Motor neuron (in vitro differentiated cells): ENCODE results near the gene FRMD4A. TPM values are rescaled to one million over a fixed set of nuclear protein-coding genes. Genes with fewer than 3 reads are reported as not detected.

Experiments
- ATAC-seq, 8 experiments: fragments of 200-7000 bp; cut with Tn5 transposase; replicated peaks in 6 of 8; 2 replicates each; pipeline ENCODE4 v1.8.0; 2021; ENCODE audit warnings: mild to moderate bottlenecking in 8 of 8, moderate library complexity in 8 of 8
- H3K27ac ChIP-seq, 2 donors: fragments of 250-450 bp; sonication (Bioruptor Pico); 2 replicates each; pipeline ENCODE4 v1.9.0; 2021; ENCODE audit warnings: antibody characterized with exemption in 2 of 2, mild to moderate bottlenecking in 2 of 2, moderate library complexity in 1 of 2
- H3K4me1 ChIP-seq, 2 donors: fragments of 250-450 bp; sonication (Bioruptor Pico); replicated peaks in 1 of 2; 2 replicates each; pipeline ENCODE4 v1.6.1; 2021; ENCODE audit warnings: antibody characterized with exemption in 2 of 2, mild to moderate bottlenecking in 2 of 2, moderate library complexity in 1 of 2
- H3K4me3 ChIP-seq, 5 donors: fragments of 250-450 bp; sonication (Bioruptor Pico); 2 replicates each; pipeline ENCODE4 v1.9.0; 2021; ENCODE audit warnings: antibody characterized with exemption in 5 of 5, mild to moderate bottlenecking in 5 of 5, moderate library complexity in 4 of 5
- WGBS, 10 experiments: fragments of 450-650 bp; shearing (Covaris generic); methylation state at CpG; one replicate each; pipeline ENCODE4 v1.0.0; 2022; 5-methylcytosine and 5-hydroxymethylcytosine counted together
- in situ Hi-C, 9 experiments: fragments of 400-800 bp; cut with MboI; loops; one replicate each; pipeline ENCODE4 v1.15.0; 2021; ENCODE audit warnings: low sequenced_read_pairs in 9 of 9, low pct_unique_long_range_greater_than_20kb in 2 of 9; ENCODE audit not compliant: unreplicated experiment in 9 of 9
- total RNA-seq, 8 experiments: library from RNA; unstranded; fragments of 300-600 nt; gene quantifications; 2 replicates each; pipeline versions ENCODE4 v1.2.3 to v1.2.4, GENCODE V29; 2022

FRMD4A gene
- total RNA-seq, 8 experiments from 2014 or later = 18.6 to 87.3 (median 44.5) TPM

- WGBS, 10 experiments = 20 to 88% (median 74%) methylated on average over 2 to 5 of the region's 5 CpGs; no CpG with 5 or more reads in 1 of the 10 experiments
- peaks cover 16 to 19% of the 10 kb centered on the region in 2 donors for H3K4me1 ChIP-seq
- ATAC-seq = peak in 5 of 8 experiments; percentile 4 to 30 (median 16)
- H3K4me3 ChIP-seq = no peak overlapping the region
- H3K27ac ChIP-seq = no peak overlapping the region
- in situ Hi-C loops = no loop called here
Measured at GRCh38 chr10:13685885-13686284, 644.8 kb downstream of the FRMD4A start.

DNA sequence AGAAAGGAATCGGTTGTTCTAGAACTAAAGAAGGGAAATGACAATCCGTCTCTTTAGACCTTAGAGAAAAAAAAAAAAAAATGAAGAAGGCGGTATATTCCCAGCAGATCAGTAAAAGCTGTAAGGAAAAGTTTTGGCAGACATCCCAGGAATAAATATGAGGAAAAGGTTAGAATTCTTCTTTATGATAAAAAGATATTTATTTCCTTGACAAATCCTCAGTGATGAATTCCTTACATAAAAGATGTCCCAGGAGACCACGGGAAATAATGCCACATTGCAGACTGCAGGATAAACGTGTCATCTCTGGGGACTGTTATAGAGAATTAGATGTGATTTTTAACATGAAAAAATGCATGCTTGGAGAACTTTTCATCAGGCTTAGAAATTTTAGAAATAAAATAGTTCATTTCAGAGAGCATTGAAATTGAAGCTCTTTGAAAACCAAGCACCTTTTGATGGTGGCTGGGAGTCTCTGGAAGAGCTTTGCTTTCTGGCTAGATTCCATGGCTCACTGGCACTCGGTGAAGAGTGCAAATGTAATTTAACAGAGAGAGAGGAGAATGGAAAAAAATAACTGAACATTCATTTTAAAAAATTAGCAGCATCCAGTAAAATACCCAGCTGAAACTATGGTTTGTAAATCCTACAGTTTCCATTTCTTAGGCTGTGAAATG, 645.8 kb downstream of the FRMD4A start:
- peak in 2 of 8 experiments; percentile 5 to 17 for ATAC-seq
- peaks cover 16 to 19% of the 10 kb centered on the region in 2 donors for H3K4me1 ChIP-seq
- H3K27ac ChIP-seq = no peak overlapping the region
- in situ Hi-C loops = no loop called here
- H3K4me3 ChIP-seq = no peak overlapping the region
- whole genome bisulfite sequencing, 10 experiments = 11 to 79% (median 46%) methylated on average over 2 to 6 of the region's 6 CpGs

- H3K4me1 ChIP-seq = peaks cover 16 to 19% of the 10 kb centered on the region in 2 donors
- in situ Hi-C loops = no loop called here
- peak; percentile 44 to 95 (median 86) for ATAC-seq
- peak overlapping the region in 1 of 5 donors; percentile 8 for H3K4me3 ChIP-seq
- WGBS, 10 experiments = 0 to 60% (median 45%) methylated on average over 1 to 13 of the region's 17 CpGs; no CpG with 5 or more reads in 3 of the 10 experiments
- H3K27ac ChIP-seq = peak overlapping the region in 1 of 2 donors; percentile 20
Measured at GRCh38 chr10:13684252-13684791, 646.4 kb downstream of the FRMD4A start.

- peaks cover 16 to 19% of the 10 kb centered on the region in 2 donors for H3K4me1 ChIP-seq
- H3K4me3 ChIP-seq = no peak overlapping the region
- in situ Hi-C loops = no loop called here
- WGBS, 10 experiments = 92 to 100% (median 95%) methylated on average over 1 to 9 of the region's 13 CpGs; no CpG with 5 or more reads in 5 of the 10 experiments
- no peak for ATAC-seq
- H3K27ac ChIP-seq = no peak overlapping the region
Measured at GRCh38 chr10:13683017-13683416, 647.7 kb downstream of the FRMD4A start.

- no peak for ATAC-seq
- Histone ChIP-seq H3K27ac (no peak overlapping the region), H3K4me3 (no peak overlapping the region), H3K4me1 (peaks cover 16 to 19% of the 10 kb centered on the region in 2 donors)
- 50 to 100% (median 74%) methylated on average over 1 to 6 of the region's 7 CpGs; no CpG with 5 or more reads in 1 of the 10 experiments for WGBS, 10 experiments
- in situ Hi-C loops = no loop called here
Measured at GRCh38 chr10:13681960-13682359, 648.8 kb downstream of the FRMD4A start.

GRCh38 chr10:13681528-13681927, 649.2 kb downstream of the FRMD4A start:
- peaks cover 13 to 16% of the 10 kb centered on the region in 2 donors for H3K4me1 ChIP-seq
- in situ Hi-C loops = no loop called here
- ATAC-seq = no peak
- no peak overlapping the region for H3K27ac ChIP-seq
- WGBS, 10 experiments = 50 to 100% (median 87%) methylated on average over 1 to 4 of the region's 4 CpGs
- no peak overlapping the region for H3K4me3 ChIP-seq

DNA sequence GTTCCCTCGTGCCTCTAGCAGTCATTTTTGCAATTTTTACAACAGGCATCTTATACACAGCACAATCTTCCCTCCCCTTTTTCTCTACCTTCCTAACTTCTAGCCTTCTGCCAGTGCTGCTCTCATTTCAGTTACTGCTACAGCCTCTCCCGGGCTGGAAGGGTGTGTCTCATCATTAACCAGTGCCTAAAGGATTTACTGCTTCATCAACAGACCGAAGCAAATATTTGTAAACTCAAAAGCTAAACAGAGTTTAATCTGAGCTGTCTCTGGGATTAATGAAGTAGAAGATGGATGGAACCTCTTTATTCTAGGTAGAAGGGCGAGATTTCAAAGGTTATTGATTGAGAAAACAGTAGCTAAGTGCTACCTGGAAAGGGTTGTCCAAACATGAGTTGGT, 649.6 kb downstream of the FRMD4A start:
- peaks cover 12 to 15% of the 10 kb centered on the region in 2 donors for H3K4me1 ChIP-seq
- H3K4me3 ChIP-seq = no peak overlapping the region
- in situ Hi-C loops = no loop called here
- no peak overlapping the region for H3K27ac ChIP-seq
- peak in 4 of 8 experiments; percentile 20 to 37 (median 25) for ATAC-seq
- WGBS, 10 experiments = 50 to 100% (median 69%) methylated on average over 2 to 4 of the region's 4 CpGs; no CpG with 5 or more reads in 1 of the 10 experiments

- Histone ChIP-seq H3K27ac (no peak overlapping the region), H3K4me3 (no peak overlapping the region), H3K4me1 (peaks cover 4 to 5% of the 10 kb centered on the region in 2 donors)
- in situ Hi-C loops = loop anchor here in 1 of 9 experiments (10.0 kb wide), 1 partner anchor 97 kb away; no protein-coding TSS in a partner anchor
- WGBS, 10 experiments = 80 to 100% (median 94%) methylated on average over 3 to 11 of the region's 13 CpGs; no CpG with 5 or more reads in 2 of the 10 experiments
- no peak for ATAC-seq
Measured at GRCh38 chr10:13678101-13678843, 652.5 kb downstream of the FRMD4A start.

- no peak overlapping the region for H3K27ac ChIP-seq
- in situ Hi-C loops = loop anchor here in 1 of 9 experiments (10.0 kb wide), 1 partner anchor 100 kb away; no protein-coding TSS in a partner anchor
- no peak overlapping the region for H3K4me3 ChIP-seq
- peaks cover 15 to 21% of the 10 kb centered on the region in 2 donors for H3K4me1 ChIP-seq
- no peak for ATAC-seq
- 87 to 100% (median 95%) methylated on average over 2 to 18 of the region's 20 CpGs; no CpG with 5 or more reads in 2 of the 10 experiments for WGBS, 10 experiments
Measured at GRCh38 chr10:13674645-13675588, 655.8 kb downstream of the FRMD4A start.

DNA sequence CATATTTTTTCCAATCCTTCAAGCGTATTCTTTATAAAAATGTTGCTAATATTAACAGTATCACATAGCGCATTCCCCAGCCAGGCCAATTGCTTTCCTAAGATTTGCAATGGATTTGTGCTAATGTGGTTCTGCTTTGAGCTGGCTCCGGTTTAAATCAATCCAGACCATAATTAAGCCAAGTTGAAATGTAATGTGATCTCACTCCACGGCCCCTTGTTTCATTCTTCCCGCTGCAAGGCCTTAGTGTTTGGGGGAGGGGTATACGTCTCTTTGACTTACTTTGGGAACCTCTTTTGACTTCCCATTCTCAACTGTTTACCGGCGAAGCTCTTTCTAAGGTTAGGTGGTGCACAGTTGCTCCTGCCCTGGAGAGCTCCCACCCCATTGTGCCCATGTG, 657.6 kb downstream of the FRMD4A start:
- WGBS, 10 experiments = 36 to 100% (median 68%) methylated on average over 1 to 6 of the region's 8 CpGs; no CpG with 5 or more reads in 1 of the 10 experiments
- peaks cover 15 to 21% of the 10 kb centered on the region in 2 donors for H3K4me1 ChIP-seq
- no peak overlapping the region for H3K4me3 ChIP-seq
- no peak overlapping the region for H3K27ac ChIP-seq
- peak in 5 of 8 experiments; percentile 45 to 78 (median 74) for ATAC-seq
- in situ Hi-C loops = loop anchor here in 1 of 9 experiments (10.0 kb wide), 1 partner anchor 102 kb away; no protein-coding TSS in a partner anchor

DNA sequence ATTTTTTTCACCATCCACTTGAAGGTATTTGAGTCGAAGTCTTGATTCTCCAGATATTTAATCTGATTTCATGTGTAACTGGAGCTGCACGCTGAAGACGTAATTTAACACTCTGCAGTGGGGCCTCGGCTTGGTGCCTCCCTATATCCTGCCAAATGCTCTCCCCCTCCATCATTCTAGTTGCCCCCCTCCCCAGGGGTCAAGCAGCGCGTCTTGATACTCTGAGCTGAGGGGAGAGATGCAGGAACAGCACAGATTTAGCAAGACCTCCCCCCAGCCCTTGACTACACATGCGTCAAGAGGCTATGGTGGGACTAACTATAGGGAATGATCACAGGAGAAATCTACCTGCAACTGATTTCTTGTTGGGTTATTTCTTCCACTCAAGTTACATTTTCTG, 658.2 kb downstream of the FRMD4A start:
- H3K4me1 ChIP-seq = peaks cover 15 to 21% of the 10 kb centered on the region in 2 donors
- H3K27ac ChIP-seq = no peak overlapping the region
- in situ Hi-C loops = loop anchor here in 1 of 9 experiments (10.0 kb wide), 1 partner anchor 102 kb away; no protein-coding TSS in a partner anchor
- 20 to 100% (median 50%) methylated on average over 1 to 4 of the region's 7 CpGs; no CpG with 5 or more reads in 3 of the 10 experiments for WGBS, 10 experiments
- no peak overlapping the region for H3K4me3 ChIP-seq
- ATAC-seq = peak in 5 of 8 experiments; percentile 35 to 56 (median 48)

DNA sequence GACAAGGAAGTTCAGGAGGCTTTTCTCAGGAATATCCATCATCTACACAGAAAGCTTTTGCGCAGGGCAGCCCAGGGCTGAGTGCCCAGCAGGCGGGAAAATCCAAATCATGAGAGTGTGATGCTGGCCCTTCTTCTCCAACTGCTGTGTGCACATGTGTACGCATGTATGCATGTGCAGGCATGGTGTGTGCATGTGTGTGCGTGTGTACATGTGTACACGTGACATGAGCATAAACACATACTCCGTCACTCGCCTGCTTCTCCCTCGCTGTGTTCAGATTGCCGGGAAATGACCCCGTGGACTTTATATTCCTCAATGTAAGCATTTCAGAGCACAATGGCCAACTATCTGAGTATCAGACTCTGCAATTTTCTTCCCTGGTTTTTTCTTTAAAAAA, 658.8 kb downstream of the FRMD4A start:
- Histone ChIP-seq H3K27ac (no peak overlapping the region), H3K4me3 (no peak overlapping the region), H3K4me1 (peaks cover 15 to 21% of the 10 kb centered on the region in 2 donors)
- in situ Hi-C loops = loop anchor here in 1 of 9 experiments (10.0 kb wide), 1 partner anchor 103 kb away; no protein-coding TSS in a partner anchor
- ATAC-seq = peak in 2 of 8 experiments; percentile 16 to 27
- WGBS, 10 experiments = 76 to 97% (median 89%) methylated on average over 1 to 8 of the region's 10 CpGs; no CpG with 5 or more reads in 2 of the 10 experiments
